Kidney (tissue), 14 donors: ENCODE data around the gene DCLRE1C. TPM values are rescaled to one million over a fixed set of nuclear protein-coding genes. Genes with fewer than 3 reads are reported as not detected.
A peak's percentile ranks its signal among the peaks of the same experiment; 100 is the strongest.

Experiments
- DNase-seq, 5 donors: peaks; one replicate each; pipeline ENCODE4 v3.0.0-alpha.2; 2013 to 2020
- FAIRE-seq: peaks from 2 replicates; lab custom pipeline; 2012; peaks lifted over from hg19 to GRCh38; lab: Jason Lieb, UNC
- H3K27ac ChIP-seq, 2 donors: one replicate each; pipeline ENCODE4 v1.7.0; 2013; ENCODE audit warnings: low read depth in 2 of 2, low read length in 2 of 2, inconsistent platforms in 1 of 2
- H3K27me3 ChIP-seq: one replicate; pipeline ENCODE4 v1.7.1; 2013; ENCODE audit warnings: low read length, inconsistent platforms; ENCODE audit not compliant: control insufficient read depth, insufficient read depth
- H3K36me3 ChIP-seq, 3 donors: one replicate each; pipeline versions ENCODE4 v1.7.0 to v1.7.1; 2013; ENCODE audit warnings: low read length in 3 of 3, control low read depth in 1 of 3, inconsistent platforms in 1 of 3; ENCODE audit not compliant: insufficient read depth in 3 of 3, control insufficient read depth in 2 of 3
- H3K4me1 ChIP-seq, 3 donors: one replicate each; pipeline versions ENCODE4 v1.7.0 to v1.7.1; 2013; ENCODE audit warnings: low read length in 3 of 3, inconsistent platforms in 1 of 3, low read depth in 1 of 3; ENCODE audit not compliant: control insufficient read depth in 2 of 3, insufficient read depth in 2 of 3
- H3K4me3 ChIP-seq, 3 donors: one replicate each; pipeline versions ENCODE4 v1.7.0 to v1.8.1; 2013; ENCODE audit warnings: low read length in 3 of 3, control low read depth in 1 of 3, inconsistent platforms in 1 of 3
- H3K9ac ChIP-seq, 3 donors: one replicate each; pipeline versions ENCODE4 v1.7.0 to v1.7.1; 2013; ENCODE audit warnings: low read length in 3 of 3, control low read depth in 1 of 3, inconsistent platforms in 1 of 3
- H3K9me3 ChIP-seq, 3 donors: one replicate each; pipeline versions ENCODE4 v1.7.0 to v1.7.1; 2013; ENCODE audit warnings: low read length in 3 of 3, control low read depth in 1 of 3, inconsistent platforms in 1 of 3; ENCODE audit not compliant: control insufficient read depth in 2 of 3, insufficient read depth in 1 of 3
- CTCF ChIP-seq: IDR thresholded peaks from 3 replicates; pipeline ENCODE4 v1.5.1; 2012; ENCODE audit warnings: mild to moderate bottlenecking, moderate library complexity, borderline replicate concordance; ENCODE audit not compliant: insufficient read depth; ENCODE audit errors: extremely low read depth
- intact Hi-C: fragments of 100-400 bp; cut with DNase I; formaldehyde crosslinking; loops from one replicate; pipeline ENCODE4 v1.11.1; 2022
- polyA plus RNA-seq: library from polyadenylated mRNA; stranded (reverse); fragments of 350-450 nt; fragmentation: Illumina TruSeq; extraction: RNeasy Lipid Tissue Mini Kit (QIAGEN cat#74804); gene quantifications from one replicate; pipeline ENCODE4 v1.2.3, GENCODE V29; 2014; ENCODE audit warnings: low read depth, low replicate concordance; ENCODE audit not compliant: insufficient read depth
- total RNA-seq: library from RNA; stranded (reverse); fragmentation: NEBNext Ultra II Directional; extraction: Animal tissue kit (Norgen Biotek cat#: 25700); gene quantifications from one replicate; pipeline ENCODE4 v1.2.1, GENCODE V29; 2021
- donor health status: control.
- donor health status: control.
- donor health status: control.
- donor health status: control.
- donor health status: control.
- donor health status: DM: yes; HTN: yes; CAD: no.
- donor health status: Normal renal cell carcinoma (clear cell type).

The DCLRE1C gene
- total and polyA plus RNA-seq, 2 donors from 2014 or later, result 2.0 to 17.0 TPM

GRCh38 chr10:14891151-14891550, 62.7 kb downstream of the DCLRE1C start:
- intact Hi-C loops, result no loop called here
- Histone ChIP-seq H3K27me3 (no peaks in the 10 kb centered on the region), H3K9me3 (no peaks in the 10 kb centered on the region), H3K9ac (no peak overlapping the region), H3K4me1 (no peaks in the 10 kb centered on the region), H3K4me3 (no peak overlapping the region), H3K36me3 (no peaks in the 10 kb centered on the region), H3K27ac (no peak overlapping the region)
- no peak for TF ChIP-seq CTCF
- FAIRE-seq (no peak), DNase-seq (no peak)

- TF ChIP-seq CTCF, result no peak
- intact Hi-C loops, result no loop called here
- FAIRE-seq, result no peak
- no peaks in the 10 kb centered on the region for H3K4me1 ChIP-seq
- H3K36me3 ChIP-seq, result no peaks in the 10 kb centered on the region
- no peaks in the 10 kb centered on the region for H3K9me3 ChIP-seq
- H3K27me3 ChIP-seq, result no peaks in the 10 kb centered on the region
- no peak for DNase-seq
- H3K9ac ChIP-seq, result no peak overlapping the region
- H3K27ac ChIP-seq, result no peak overlapping the region
- H3K4me3 ChIP-seq, result no peak overlapping the region
These were observed 64.6 kb downstream of the DCLRE1C start for GRCh38 chr10:14889318-14889717.

GRCh38 chr10:14884082-14884481, 69.8 kb downstream of the DCLRE1C start:
- Histone ChIP-seq H3K4me3 (no peak overlapping the region), H3K9ac (no peak overlapping the region), H3K27me3 (no peaks in the 10 kb centered on the region), H3K36me3 (no peaks in the 10 kb centered on the region), H3K4me1 (peaks cover 0 to 3% (median 3%) of the 10 kb centered on the region in 3 donors), H3K9me3 (no peaks in the 10 kb centered on the region), H3K27ac (no peak overlapping the region)
- DNase-seq (no peak), FAIRE-seq (no peak)
- intact Hi-C loops, result no loop called here
- TF ChIP-seq CTCF, result no peak

GRCh38 chr10:14880229-14880628, 73.7 kb downstream of the DCLRE1C start:
- DNase-seq, result peak in 2 of 5 donors; percentile 45 to 56

More at GRCh38 chr10:14880229-14880628, 73.7 kb downstream of the DCLRE1C start:
- no peaks in the 10 kb centered on the region for H3K9me3 ChIP-seq
- TF ChIP-seq CTCF, result no peak
- FAIRE-seq, result no peak
- H3K27ac ChIP-seq, result no peak overlapping the region
- peak overlapping the region in 2 of 3 donors; percentile 74 to 76 for H3K4me3 ChIP-seq
- H3K27me3 ChIP-seq, result no peaks in the 10 kb centered on the region
- H3K36me3 ChIP-seq, result no peaks in the 10 kb centered on the region
- H3K4me1 ChIP-seq, result peaks cover 0 to 5% (median 3%) of the 10 kb centered on the region in 3 donors
- intact Hi-C loops, result no loop called here
- no peak overlapping the region for H3K9ac ChIP-seq
